GM23338 (cell line): ENCODE measurements around the gene FEM1A. TPM values are rescaled to one million over a fixed set of nuclear protein-coding genes. Genes with fewer than 3 reads are reported as not detected.

Experiments
- ATAC-seq: fragments of 200-7000 bp; cut with Tn5 transposase; 3 replicates; pipeline ENCODE4 v1.9.1; 2020
- DNase-seq: peaks from one replicate; pipeline ENCODE4 v3.0.0-alpha.2; 2015; ENCODE audit warnings: low spot score
- H2AFZ ChIP-seq: fragments of 200-600 bp; sonication (generic); 2 replicates; pipeline ENCODE4 v1.8.0; 2016; ENCODE audit warnings: antibody characterized with exemption, mild to moderate bottlenecking, moderate library complexity
- H3F3A ChIP-seq: fragments of 200-600 bp; sonication (generic); replicated peaks from 2 replicates; pipeline ENCODE4 v1.8.0; 2017; ENCODE audit warnings: antibody characterized with exemption, mixed run types, low read depth
- H3K27ac ChIP-seq: fragments of 200-600 bp; sonication (generic); 2 replicates; pipeline ENCODE4 v1.6.1; 2016; ENCODE audit warnings: low read depth
- H3K27me3 ChIP-seq: fragments of 200-600 bp; sonication (generic); 2 replicates; pipeline ENCODE4 v1.8.0; 2016; ENCODE audit warnings: mild to moderate bottlenecking, mixed run types, moderate library complexity; ENCODE audit not compliant: insufficient read depth
- H3K36me3 ChIP-seq: fragments of 200-600 bp; sonication (generic); 2 replicates; pipeline ENCODE4 v1.8.0; 2016; ENCODE audit warnings: mild to moderate bottlenecking; ENCODE audit not compliant: insufficient read depth
- H3K4me1 ChIP-seq: fragments of 200-600 bp; sonication (generic); 2 replicates; pipeline ENCODE4 v1.8.0; 2016; ENCODE audit warnings: mild to moderate bottlenecking, moderate library complexity; ENCODE audit not compliant: insufficient read depth
- H3K4me2 ChIP-seq: fragments of 200-600 bp; sonication (generic); 2 replicates; pipeline ENCODE4 v1.7.1; 2017; ENCODE audit warnings: mixed run types
- H3K4me3 ChIP-seq: fragments of 200-600 bp; sonication (generic); 2 replicates; pipeline ENCODE4 v1.6.1; 2016; ENCODE audit warnings: mixed run types
- H3K79me2 ChIP-seq: fragments of 200-600 bp; sonication (generic); replicated peaks from 2 replicates; pipeline ENCODE4 v1.8.0; 2017; ENCODE audit warnings: mild to moderate bottlenecking; ENCODE audit not compliant: insufficient read depth
- H3K9me2 ChIP-seq: fragments of 200-600 bp; sonication (generic); 2 replicates; pipeline ENCODE4 v1.8.0; 2017; ENCODE audit not compliant: insufficient read depth
- H4K20me1 ChIP-seq: fragments of 200-600 bp; sonication (generic); replicated peaks from 2 replicates; pipeline ENCODE4 v1.8.0; 2017; ENCODE audit warnings: mild to moderate bottlenecking; ENCODE audit not compliant: insufficient read depth
- H3K27ac Mint-ChIP-seq: 2 replicates; pipeline ENCODE4 v1.8.0; 2020; ENCODE audit warnings: inconsistent platforms, mild to moderate bottlenecking, moderate library complexity, mixed read lengths
- H3K27me3 Mint-ChIP-seq: 3 replicates; pipeline ENCODE4 v1.8.0; 2022; ENCODE audit warnings: low read depth, mild to moderate bottlenecking, moderate library complexity, mixed read lengths, inconsistent platforms; ENCODE audit not compliant: insufficient read depth, poor library complexity
- H3K36me3 Mint-ChIP-seq: 3 replicates; pipeline ENCODE4 v1.8.0; 2021; ENCODE audit warnings: low read depth, mild to moderate bottlenecking, inconsistent platforms, moderate library complexity, mixed read lengths
- H3K4me1 Mint-ChIP-seq: 3 replicates; pipeline ENCODE4 v1.8.0; 2020; ENCODE audit warnings: mild to moderate bottlenecking, inconsistent platforms, mixed read lengths
- H3K4me3 Mint-ChIP-seq: 3 replicates; pipeline ENCODE4 v1.8.0; 2021; ENCODE audit warnings: moderate library complexity, mild to moderate bottlenecking, inconsistent platforms, mixed read lengths
- H3K9me3 Mint-ChIP-seq: 3 replicates; pipeline ENCODE4 v1.8.0; 2020; ENCODE audit warnings: moderate library complexity, mild to moderate bottlenecking, inconsistent platforms, mixed read lengths
- ETS1 ChIP-seq: IDR thresholded peaks from 2 replicates; pipeline ENCODE4 v1.6.1; 2016; ENCODE audit warnings: antibody characterized with exemption
- EZH2 ChIP-seq: fragments of 200-600 bp; sonication (generic); IDR thresholded peaks from one replicate; pipeline ENCODE4 v1.8.0; 2017; ENCODE audit warnings: antibody characterized with exemption, mild to moderate bottlenecking, low read depth; ENCODE audit not compliant: unreplicated experiment
- EZH2phosphoT487 ChIP-seq: fragments of 200-600 bp; sonication (generic); IDR thresholded peaks from one replicate; pipeline ENCODE4 v1.8.1; 2018; ENCODE audit warnings: antibody characterized with exemption; ENCODE audit not compliant: unreplicated experiment
- JUNB ChIP-seq: IDR thresholded peaks from one replicate; pipeline ENCODE4 v1.6.1; 2016; ENCODE audit warnings: antibody characterized with exemption; ENCODE audit not compliant: unreplicated experiment
- NANOG ChIP-seq: IDR thresholded peaks from 2 replicates; pipeline ENCODE4 v1.6.1; 2016; ENCODE audit warnings: antibody characterized with exemption, borderline replicate concordance
- REST ChIP-seq: IDR thresholded peaks from one replicate; pipeline ENCODE4 v1.6.1; 2018; ENCODE audit warnings: antibody characterized with exemption; ENCODE audit not compliant: unreplicated experiment
- STAT1 ChIP-seq: IDR thresholded peaks from one replicate; pipeline ENCODE4 v1.6.1; 2016; ENCODE audit warnings: antibody characterized with exemption; ENCODE audit not compliant: unreplicated experiment
- ZNF114 ChIP-seq: fragments of 250-450 bp; sonication (Bioruptor Pico); IDR thresholded peaks from 2 replicates; pipeline ENCODE4 v1.5.0; 2020; ENCODE audit warnings: mild to moderate bottlenecking, moderate library complexity
- ZNF331 ChIP-seq: fragments of 250-450 bp; sonication (Bioruptor Pico); IDR thresholded peaks from 2 replicates; pipeline ENCODE4 v1.5.0; 2020; ENCODE audit warnings: low read depth, mild to moderate bottlenecking, moderate library complexity
- polyA plus RNA-seq: library from polyadenylated mRNA; unstranded; fragments of >200 nt; fragmentation: Nextera tagmentation; extraction: Ambion mirVana; gene quantifications from 2 replicates; pipeline ENCODE4 v1.2.1, GENCODE V29; 2016
- total RNA-seq: library from RNA; depleted of rRNA; stranded (reverse); fragments of >200 nt; shearing (Covaris generic); gene quantifications from 2 replicates; pipeline ENCODE4 v1.2.3, GENCODE V29; 2014
- TF ChIP-seq, protein P1 (sequence below), 2 experiments: fragments of 200-600 bp in 1 of 2; sonication (generic) in 1 of 2; conservative IDR thresholded peaks; 2 replicates each; pipeline versions ENCODE4 v1.5.1 to v1.6.1; 2016 to 2017; ENCODE audit warnings: antibody characterized with exemption in 2 of 2, low read depth in 2 of 2, mild to moderate bottlenecking in 2 of 2, moderate library complexity in 1 of 2

The FEM1A gene
- total and polyA plus RNA-seq, 2 experiments from 2014 or later: 0.87 to 16.5 TPM

GRCh38 chr19:4807188-4807587 lies 15.7 kb downstream of the FEM1A start:
- no peak overlapping the region for H3K4me3 Mint-ChIP-seq
- Histone ChIP-seq H3K4me2 (no peak overlapping the region), H3K27ac (no peak overlapping the region), H3K9me2 (no peaks in the 10 kb centered on the region), H3K27me3 (no peaks in the 10 kb centered on the region), H3K79me2 (no peaks in the 10 kb centered on the region), H4K20me1 (no peaks in the 10 kb centered on the region), H3K4me3 (no peak overlapping the region), H3K36me3 (no peaks in the 10 kb centered on the region), H2AFZ (peak overlapping the region; percentile 47; the same call in 1 of the 2 replicates), H3K4me1 (no peaks in the 10 kb centered on the region), H3F3A (0 out of 2 replicates have a peak, but pooled peaks cover 2% of the 10 kb centered on the region)
- no peak overlapping the region for H3K27ac Mint-ChIP-seq
- no peaks in the 10 kb centered on the region for H3K36me3 Mint-ChIP-seq
- H3K9me3 Mint-ChIP-seq: peaks cover 3% of the 10 kb centered on the region; the same call in 1 of the 3 replicates
- ATAC-seq (no peak), DNase-seq (no peak)
- no peaks in the 10 kb centered on the region for H3K4me1 Mint-ChIP-seq
- H3K27me3 Mint-ChIP-seq: peaks cover 16% of the 10 kb centered on the region
- TF ChIP-seq ETS1 (no peak), ZNF114 (CRISPR knock-in tag) (no peak), JUNB (no peak), EZH2phosphoT487 (no peak), ZNF331 (CRISPR knock-in tag) (no peak), NANOG (no peak), REST (no peak), STAT1 (no peak), EZH2 (no peak)
- TF ChIP-seq, protein P1, sequence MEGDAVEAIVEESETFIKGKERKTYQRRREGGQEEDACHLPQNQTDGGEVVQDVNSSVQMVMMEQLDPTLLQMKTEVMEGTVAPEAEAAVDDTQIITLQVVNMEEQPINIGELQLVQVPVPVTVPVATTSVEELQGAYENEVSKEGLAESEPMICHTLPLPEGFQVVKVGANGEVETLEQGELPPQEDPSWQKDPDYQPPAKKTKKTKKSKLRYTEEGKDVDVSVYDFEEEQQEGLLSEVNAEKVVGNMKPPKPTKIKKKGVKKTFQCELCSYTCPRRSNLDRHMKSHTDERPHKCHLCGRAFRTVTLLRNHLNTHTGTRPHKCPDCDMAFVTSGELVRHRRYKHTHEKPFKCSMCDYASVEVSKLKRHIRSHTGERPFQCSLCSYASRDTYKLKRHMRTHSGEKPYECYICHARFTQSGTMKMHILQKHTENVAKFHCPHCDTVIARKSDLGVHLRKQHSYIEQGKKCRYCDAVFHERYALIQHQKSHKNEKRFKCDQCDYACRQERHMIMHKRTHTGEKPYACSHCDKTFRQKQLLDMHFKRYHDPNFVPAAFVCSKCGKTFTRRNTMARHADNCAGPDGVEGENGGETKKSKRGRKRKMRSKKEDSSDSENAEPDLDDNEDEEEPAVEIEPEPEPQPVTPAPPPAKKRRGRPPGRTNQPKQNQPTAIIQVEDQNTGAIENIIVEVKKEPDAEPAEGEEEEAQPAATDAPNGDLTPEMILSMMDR (conservative IDR thresholded peaks at IDR 0.05; ENCODE audit: low read depth in 2 of 2): no peak
